Measurements from ENCODE around the gene C1orf53. TPM values are rescaled to one million over a fixed set of nuclear protein-coding genes. Genes with fewer than 3 reads are reported as not detected.

C1orf53 gene
- total and polyA plus RNA-seq, 2 of the 8 experiments (the other 6 are each of a cell fraction or from before 2014, with no cell fraction given): 0.56 to 1.3 TPM

GRCh38 chr1:197916500-197916983 is 14.1 kb downstream of the C1orf53 start:
- POLR2A ChIA-PET (ENCODE audit: partially characterized antibody): interaction anchor here (1.2 to 1.7 kb wide), 2 partner anchors 11 to 26 kb away, joined by 4 to 5 read pairs; no protein-coding TSS in a partner anchor
- Histone ChIP-seq H3K36me3 (ENCODE audit: control insufficient read depth in 2 of 4, insufficient read depth in 4 of 4, low read length in 3 of 4) (peaks cover 0 to 2% (median 0%) of the 10 kb centered on the region in 4 experiments; a peak in 1 of 8 replicates), H3K14ac (ENCODE audit: insufficient read length) (no peak overlapping the region), H2BK20ac (ENCODE audit: low read length) (no peak overlapping the region), H2AK5ac (ENCODE audit: low read depth, low read length) (no peak overlapping the region), H4K91ac (replicated peaks; ENCODE audit: insufficient read length, low read length) (no peak overlapping the region), H2BK120ac (replicated peaks; ENCODE audit: low read depth, low read length) (no peak overlapping the region), H2BK15ac (ENCODE audit: low read length) (no peak overlapping the region), H3K4ac (replicated peaks; ENCODE audit: insufficient read length, low read depth, low read length) (no peak overlapping the region), H3K27me3 (replicated peaks in 1 of 4; ENCODE audit: control insufficient read depth in 3 of 4, extremely low read depth in 1 of 4, insufficient read depth in 3 of 4, low read length in 3 of 4) (peaks cover 98 to 100% (median 99%) of the 10 kb centered on the region in 4 experiments), H3K23me2 (ENCODE audit: low read depth, low read length) (peaks cover 3% of the 10 kb centered on the region), H3K9me3 (ENCODE audit: insufficient read depth in 2 of 2, low read depth in 1 of 2, low read length in 1 of 2) (no peaks in the 10 kb centered on the region), H3K23ac (ENCODE audit: insufficient read length) (no peak overlapping the region), H4K20me1 (replicated peaks in 1 of 2; ENCODE audit: control insufficient read depth in 1 of 2, insufficient read depth in 2 of 2, low read length in 2 of 2) (peaks cover 6 to 12% of the 10 kb centered on the region in 2 experiments), H3K79me1 (ENCODE audit: low read depth, low read length) (no peaks in the 10 kb centered on the region), H3K18ac (ENCODE audit: extremely low read depth, low read length) (no peak overlapping the region), H3K4me3 (ENCODE audit: extremely low read depth in 1 of 4, insufficient read depth in 2 of 4, low read depth in 3 of 4, low read length in 4 of 4) (peak overlapping the region; percentile 3 to 55 (median 31); a peak in 5 of 8 replicates), H4K5ac (ENCODE audit: insufficient read length, low read depth, low read length) (no peak overlapping the region), H3K79me2 (ENCODE audit: control insufficient read depth in 1 of 2, insufficient read depth in 2 of 2, low read length in 2 of 2) (no peaks in the 10 kb centered on the region), H3K4me2 (ENCODE audit: insufficient read depth in 1 of 2, low read depth in 2 of 2, low read length in 2 of 2) (peak overlapping the region; percentile 65 to 73), H3K9ac (replicated peaks in 1 of 4; ENCODE audit: extremely low read depth in 1 of 4, low read depth in 3 of 4, low read length in 3 of 4) (no peak overlapping the region), H3K4me1 (replicated peaks in 1 of 4; ENCODE audit: control insufficient read depth in 3 of 4, insufficient read depth in 4 of 4, low read length in 3 of 4) (peaks cover 15 to 64% (median 33%) of the 10 kb centered on the region in 4 experiments), H4K8ac (ENCODE audit: extremely low read depth, insufficient read depth, low read length) (no peak overlapping the region), H3K27ac (ENCODE audit: low read depth, low read length) (no peak overlapping the region), H3K56ac (replicated peaks; ENCODE audit: insufficient read length, low read depth, low read length) (no peak overlapping the region), H2BK12ac (ENCODE audit: low read depth, low read length) (no peak overlapping the region), H2AFZ (ENCODE audit: low read length) (no peak overlapping the region), H2BK5ac (ENCODE audit: low read depth, low read length) (no peak overlapping the region)
- FAIRE-seq (no peak), DNase-seq (ENCODE audit: low read depth in 1 of 2, low spot score in 2 of 2) (no peak)
- CTCF ChIA-PET (ENCODE audit: partially characterized antibody): interaction anchor here (0.7 to 6.4 kb wide), 17 partner anchors 8 to 551 kb away, joined by 3 to 112 read pairs (median 4); partner anchors contain the start of gene C1orf53
- WGBS, 2 experiments (ENCODE audit: extremely low coverage in 1 of 2, insufficient coverage in 1 of 2, insufficient read length in 1 of 2, insufficient replicate concordance in 2 of 2, low coverage in 1 of 2, low lambda C conversion rate in 2 of 2, missing lambda C conversion rate in 1 of 2): 12% methylated on average over 11 of the region's 11 CpGs; no CpG with 5 or more reads in 1 of the 2 experiments
- no peak for TF ChIP-seq RAD21 (IDR thresholded peaks at IDR 0.05 in 1 of 2, conservative IDR thresholded peaks at IDR 0.05 in 1 of 2; ENCODE audit: low read depth in 2 of 2, low read length in 2 of 2)
- TF ChIP-seq CBX8 (IDR thresholded peaks at IDR 0.05; ENCODE audit: borderline replicate concordance, low read depth, low read length): 0 out of 2 replicates have a peak, but pooled peaks have one; percentile 13
- TF ChIP-seq EZH2 (IDR thresholded peaks at IDR 0.05; ENCODE audit: low read depth, low read length, severe bottlenecking): peak; percentile 76
- TF ChIP-seq SIRT6 (IDR thresholded peaks at IDR 0.05; ENCODE audit: low read length): no peak
- no peak for TF ChIP-seq TCF12 (IDR thresholded peaks at IDR 0.05; ENCODE audit: low read depth, low read length)
- TF ChIP-seq RNF2 (IDR thresholded peaks at IDR 0.05; ENCODE audit: borderline replicate concordance, low read depth, low read length, missing control alignments, poor library complexity, severe bottlenecking): peak; percentile 21
- no peak for TF ChIP-seq E2F6 (IDR thresholded peaks at IDR 0.05)
- no peak for TF ChIP-seq SP4 (IDR thresholded peaks at IDR 0.05; ENCODE audit: low read length)
- no peak for TF ChIP-seq PHF8 (conservative IDR thresholded peaks at IDR 0.05; ENCODE audit: low read depth, low read length)
- no peak for TF ChIP-seq CTBP2 (IDR thresholded peaks at IDR 0.05; ENCODE audit: borderline replicate concordance, insufficient read depth, insufficient read length, low read length)
- TF ChIP-seq GTF2F1 (IDR thresholded peaks at IDR 0.05; ENCODE audit: borderline replicate concordance, low read depth, low read length): no peak
- no peak for TF ChIP-seq CHD2 (IDR thresholded peaks at IDR 0.05; ENCODE audit: low read length)
